ENCODE measurements around the gene MAPK8IP1. TPM values are rescaled to one million over a fixed set of nuclear protein-coding genes. Genes with fewer than 3 reads are reported as not detected.

MAPK8IP1 gene
- total RNA-seq, 1 donor from 2014 or later, result 18.8 TPM

DNA sequence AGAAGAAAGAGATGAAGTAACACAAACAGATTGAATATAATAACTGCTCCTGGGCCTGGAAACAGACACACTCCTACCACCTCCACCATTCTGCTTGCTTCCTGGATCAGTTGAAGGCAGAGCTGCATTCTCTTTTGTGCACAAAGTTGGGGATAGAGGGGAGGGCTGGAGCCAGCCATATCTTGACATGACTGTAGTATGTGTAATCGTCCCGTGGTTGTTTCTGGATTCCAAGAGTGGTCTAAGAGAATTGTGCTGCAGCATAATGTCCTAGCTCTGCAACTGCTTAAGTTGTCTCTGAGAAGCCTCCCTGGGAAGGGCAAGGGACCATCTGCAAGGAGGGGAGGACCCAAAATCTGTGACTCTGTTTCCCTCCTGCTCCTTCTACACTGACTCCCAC lies 35.0 kb upstream of the MAPK8IP1 start:
- Histone ChIP-seq H3K4me1 (ENCODE audit: control insufficient read depth in 3 of 3, insufficient read depth in 3 of 3, low read length in 3 of 3) (peaks cover 78 to 89% (median 82%) of the 10 kb centered on the region in 3 donors), H3K4me3 (ENCODE audit: low read length in 3 of 3) (peak overlapping the region; percentile 1 to 46 (median 34)), H3K9ac (ENCODE audit: low read depth in 1 of 3, low read length in 3 of 3) (peak overlapping the region; percentile 2 to 68 (median 12)), H3K36me3 (ENCODE audit: control insufficient read depth in 3 of 3, insufficient read depth in 3 of 3, low read length in 3 of 3) (peaks cover 0 to 6% (median 2%) of the 10 kb centered on the region in 3 donors), H3K27ac (ENCODE audit: low read depth, low read length) (peak overlapping the region; percentile 46), H3K27me3 (ENCODE audit: control insufficient read depth in 3 of 3, insufficient read depth in 3 of 3, low read length in 3 of 3) (no peaks in the 10 kb centered on the region), H3K9me3 (ENCODE audit: control insufficient read depth in 3 of 3, low read length in 3 of 3) (no peaks in the 10 kb centered on the region)

DNA sequence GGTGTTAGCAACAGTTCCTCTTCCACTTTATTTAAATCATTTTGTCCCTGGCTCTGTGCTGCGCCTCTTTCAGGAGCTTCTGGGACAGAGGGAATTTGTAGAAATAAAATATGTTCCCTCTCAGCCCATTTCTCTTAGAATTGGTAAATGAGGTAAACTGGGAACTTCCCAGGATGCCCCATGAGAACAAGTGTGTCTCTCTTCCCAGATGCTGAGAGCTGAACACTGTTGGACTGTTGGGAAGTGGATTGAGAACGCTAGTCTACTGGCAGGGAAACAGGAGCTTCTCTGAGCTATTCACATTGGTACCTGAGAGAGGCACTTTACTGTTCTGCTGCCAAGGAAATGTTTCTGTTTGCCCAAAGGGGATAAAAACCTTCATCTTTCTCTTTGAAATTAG lies 34.2 kb upstream of the MAPK8IP1 start:
- H3K27ac ChIP-seq (ENCODE audit: low read depth, low read length), result peak overlapping the region; percentile 46
- H3K9me3 ChIP-seq (ENCODE audit: control insufficient read depth in 3 of 3, low read length in 3 of 3), result no peaks in the 10 kb centered on the region
- H3K36me3 ChIP-seq (ENCODE audit: control insufficient read depth in 3 of 3, insufficient read depth in 3 of 3, low read length in 3 of 3), result peaks cover 4 to 13% (median 8%) of the 10 kb centered on the region in 3 donors
- H3K27me3 ChIP-seq (ENCODE audit: control insufficient read depth in 3 of 3, insufficient read depth in 3 of 3, low read length in 3 of 3), result no peaks in the 10 kb centered on the region
- H3K9ac ChIP-seq (ENCODE audit: low read depth in 1 of 3, low read length in 3 of 3), result peak overlapping the region in 2 of 3 donors; percentile 2 to 68
- peak overlapping the region in 1 of 3 donors; percentile 1 for H3K4me3 ChIP-seq (ENCODE audit: low read length in 3 of 3)
- peaks cover 85 to 91% (median 87%) of the 10 kb centered on the region in 3 donors for H3K4me1 ChIP-seq (ENCODE audit: control insufficient read depth in 3 of 3, insufficient read depth in 3 of 3, low read length in 3 of 3)

GRCh38 chr11:45852018-45852711 lies 33.3 kb upstream of the MAPK8IP1 start:
- Histone ChIP-seq H3K9ac (ENCODE audit: low read depth in 1 of 3, low read length in 3 of 3) (peak overlapping the region in 2 of 3 donors; percentile 28 to 62), H3K36me3 (ENCODE audit: control insufficient read depth in 3 of 3, insufficient read depth in 3 of 3, low read length in 3 of 3) (peaks cover 10 to 19% (median 14%) of the 10 kb centered on the region in 3 donors), H3K4me3 (ENCODE audit: low read length in 3 of 3) (peak overlapping the region in 1 of 3 donors; percentile 27), H3K27ac (ENCODE audit: low read depth, low read length) (peak overlapping the region; percentile 84), H3K9me3 (ENCODE audit: control insufficient read depth in 3 of 3, low read length in 3 of 3) (no peaks in the 10 kb centered on the region), H3K27me3 (ENCODE audit: control insufficient read depth in 3 of 3, insufficient read depth in 3 of 3, low read length in 3 of 3) (no peaks in the 10 kb centered on the region), H3K4me1 (ENCODE audit: control insufficient read depth in 3 of 3, insufficient read depth in 3 of 3, low read length in 3 of 3) (peaks cover 86 to 90% (median 87%) of the 10 kb centered on the region in 3 donors)

GRCh38 chr11:45852712-45853101 lies 32.7 kb upstream of the MAPK8IP1 start:
- peak overlapping the region in 2 of 3 donors; percentile 28 to 35 for H3K9ac ChIP-seq (ENCODE audit: low read depth in 1 of 3, low read length in 3 of 3)
- H3K9me3 ChIP-seq (ENCODE audit: control insufficient read depth in 3 of 3, low read length in 3 of 3), result no peaks in the 10 kb centered on the region
- H3K36me3 ChIP-seq (ENCODE audit: control insufficient read depth in 3 of 3, insufficient read depth in 3 of 3, low read length in 3 of 3), result peaks cover 12 to 21% (median 17%) of the 10 kb centered on the region in 3 donors
- peak overlapping the region; percentile 84 for H3K27ac ChIP-seq (ENCODE audit: low read depth, low read length)
- no peaks in the 10 kb centered on the region for H3K27me3 ChIP-seq (ENCODE audit: control insufficient read depth in 3 of 3, insufficient read depth in 3 of 3, low read length in 3 of 3)
- peaks cover 92 to 94% (median 93%) of the 10 kb centered on the region in 3 donors for H3K4me1 ChIP-seq (ENCODE audit: control insufficient read depth in 3 of 3, insufficient read depth in 3 of 3, low read length in 3 of 3)
- H3K4me3 ChIP-seq (ENCODE audit: low read length in 3 of 3), result peak overlapping the region in 1 of 3 donors; percentile 25

GRCh38 chr11:45853332-45854219 lies 31.9 kb upstream of the MAPK8IP1 start:
- peak overlapping the region; percentile 84 for H3K27ac ChIP-seq (ENCODE audit: low read depth, low read length)
- peaks cover 12 to 21% (median 17%) of the 10 kb centered on the region in 3 donors for H3K36me3 ChIP-seq (ENCODE audit: control insufficient read depth in 3 of 3, insufficient read depth in 3 of 3, low read length in 3 of 3)
- H3K4me3 ChIP-seq (ENCODE audit: low read length in 3 of 3), result peak overlapping the region in 2 of 3 donors; percentile 3 to 11
- H3K27me3 ChIP-seq (ENCODE audit: control insufficient read depth in 3 of 3, insufficient read depth in 3 of 3, low read length in 3 of 3), result no peaks in the 10 kb centered on the region
- H3K4me1 ChIP-seq (ENCODE audit: control insufficient read depth in 3 of 3, insufficient read depth in 3 of 3, low read length in 3 of 3), result peaks cover 94 to 98% (median 95%) of the 10 kb centered on the region in 3 donors
- H3K9ac ChIP-seq (ENCODE audit: low read depth in 1 of 3, low read length in 3 of 3), result peak overlapping the region in 2 of 3 donors; percentile 1 to 46
- H3K9me3 ChIP-seq (ENCODE audit: control insufficient read depth in 3 of 3, low read length in 3 of 3), result no peaks in the 10 kb centered on the region

- Histone ChIP-seq H3K27me3 (ENCODE audit: control insufficient read depth in 3 of 3, insufficient read depth in 3 of 3, low read length in 3 of 3) (no peaks in the 10 kb centered on the region), H3K4me3 (ENCODE audit: low read length in 3 of 3) (no peak overlapping the region), H3K9me3 (ENCODE audit: control insufficient read depth in 3 of 3, low read length in 3 of 3) (no peaks in the 10 kb centered on the region), H3K27ac (ENCODE audit: low read depth, low read length) (peak overlapping the region; percentile 84), H3K4me1 (ENCODE audit: control insufficient read depth in 3 of 3, insufficient read depth in 3 of 3, low read length in 3 of 3) (peaks cover 94 to 98% (median 95%) of the 10 kb centered on the region in 3 donors), H3K36me3 (ENCODE audit: control insufficient read depth in 3 of 3, insufficient read depth in 3 of 3, low read length in 3 of 3) (peaks cover 14 to 25% (median 17%) of the 10 kb centered on the region in 3 donors), H3K9ac (ENCODE audit: low read depth in 1 of 3, low read length in 3 of 3) (peak overlapping the region in 2 of 3 donors; percentile 29 to 63)
Observed at GRCh38 chr11:45855308-45855707, 30.1 kb upstream of the MAPK8IP1 start.

GRCh38 chr11:45856044-45856468 lies 29.4 kb upstream of the MAPK8IP1 start:
- peaks cover 17 to 33% (median 21%) of the 10 kb centered on the region in 3 donors for H3K36me3 ChIP-seq (ENCODE audit: control insufficient read depth in 3 of 3, insufficient read depth in 3 of 3, low read length in 3 of 3)
- peak overlapping the region; percentile 84 for H3K27ac ChIP-seq (ENCODE audit: low read depth, low read length)
- H3K4me3 ChIP-seq (ENCODE audit: low read length in 3 of 3), result no peak overlapping the region
- H3K9me3 ChIP-seq (ENCODE audit: control insufficient read depth in 3 of 3, low read length in 3 of 3), result no peaks in the 10 kb centered on the region
- H3K4me1 ChIP-seq (ENCODE audit: control insufficient read depth in 3 of 3, insufficient read depth in 3 of 3, low read length in 3 of 3), result peaks cover 93 to 98% (median 95%) of the 10 kb centered on the region in 3 donors
- no peaks in the 10 kb centered on the region for H3K27me3 ChIP-seq (ENCODE audit: control insufficient read depth in 3 of 3, insufficient read depth in 3 of 3, low read length in 3 of 3)
- peak overlapping the region; percentile 29 to 63 (median 59) for H3K9ac ChIP-seq (ENCODE audit: low read depth in 1 of 3, low read length in 3 of 3)

- H3K9me3 ChIP-seq (ENCODE audit: control insufficient read depth in 3 of 3, low read length in 3 of 3), result no peaks in the 10 kb centered on the region
- peaks cover 33 to 50% (median 35%) of the 10 kb centered on the region in 3 donors for H3K36me3 ChIP-seq (ENCODE audit: control insufficient read depth in 3 of 3, insufficient read depth in 3 of 3, low read length in 3 of 3)
- peak overlapping the region; percentile 23 to 62 (median 56) for H3K4me3 ChIP-seq (ENCODE audit: low read length in 3 of 3)
- peak overlapping the region; percentile 84 for H3K27ac ChIP-seq (ENCODE audit: low read depth, low read length)
- H3K9ac ChIP-seq (ENCODE audit: low read depth in 1 of 3, low read length in 3 of 3), result peak overlapping the region; percentile 50 to 77 (median 60)
- no peaks in the 10 kb centered on the region for H3K27me3 ChIP-seq (ENCODE audit: control insufficient read depth in 3 of 3, insufficient read depth in 3 of 3, low read length in 3 of 3)
- H3K4me1 ChIP-seq (ENCODE audit: control insufficient read depth in 3 of 3, insufficient read depth in 3 of 3, low read length in 3 of 3), result peaks cover 74 to 89% (median 80%) of the 10 kb centered on the region in 3 donors
Observed at GRCh38 chr11:45857961-45858474, 27.4 kb upstream of the MAPK8IP1 start.

DNA sequence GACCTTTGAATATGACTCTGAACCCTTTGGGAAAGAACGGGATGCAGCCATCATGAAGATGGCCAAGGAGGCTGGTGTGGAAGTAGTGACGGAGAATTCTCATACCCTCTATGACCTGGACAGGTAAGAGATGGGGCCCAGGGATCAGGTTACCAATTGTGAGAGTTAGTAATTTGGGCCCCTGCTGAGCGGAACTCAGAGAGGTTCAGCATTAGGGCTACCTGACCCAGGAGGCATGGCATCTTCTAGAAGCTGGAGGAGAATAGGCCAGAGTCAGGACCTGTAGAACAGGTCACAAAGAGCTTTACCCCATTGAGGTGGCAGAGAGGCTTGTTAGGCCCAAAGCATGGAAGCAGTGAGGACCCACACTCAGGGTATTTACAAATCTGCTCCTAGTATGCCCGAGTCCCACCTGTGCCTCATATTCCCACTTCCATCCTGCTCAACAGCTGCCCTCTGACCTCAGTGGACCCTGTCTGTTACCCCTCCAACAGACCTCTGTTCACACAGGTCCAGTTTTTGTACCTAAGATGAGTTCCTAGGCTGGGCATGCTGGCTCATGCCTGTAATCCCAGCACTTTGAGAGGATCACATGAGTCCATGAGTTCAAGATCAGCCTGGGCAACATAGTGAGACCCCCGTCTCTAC lies 26.6 kb upstream of the MAPK8IP1 start:
- peak overlapping the region; percentile 50 to 77 (median 60) for H3K9ac ChIP-seq (ENCODE audit: low read depth in 1 of 3, low read length in 3 of 3)
- H3K27ac ChIP-seq (ENCODE audit: low read depth, low read length), result peak overlapping the region; percentile 84

More for the DNA sequence above, 26.6 kb upstream of the MAPK8IP1 start:
- H3K36me3 ChIP-seq (ENCODE audit: control insufficient read depth in 3 of 3, insufficient read depth in 3 of 3, low read length in 3 of 3), result peaks cover 41 to 56% (median 43%) of the 10 kb centered on the region in 3 donors
- no peaks in the 10 kb centered on the region for H3K27me3 ChIP-seq (ENCODE audit: control insufficient read depth in 3 of 3, insufficient read depth in 3 of 3, low read length in 3 of 3)
- H3K9me3 ChIP-seq (ENCODE audit: control insufficient read depth in 3 of 3, low read length in 3 of 3), result no peaks in the 10 kb centered on the region
- peak overlapping the region in 2 of 3 donors; percentile 56 to 62 for H3K4me3 ChIP-seq (ENCODE audit: low read length in 3 of 3)
- H3K4me1 ChIP-seq (ENCODE audit: control insufficient read depth in 3 of 3, insufficient read depth in 3 of 3, low read length in 3 of 3), result peaks cover 65 to 81% (median 71%) of the 10 kb centered on the region in 3 donors
